GM19240 (cell line): ENCODE results near the gene CREB5.

Source experiments
- DNase-seq: peaks from one replicate; pipeline ENCODE4 v3.0.0; 2011; ENCODE audit warnings: low spot score; ENCODE audit not compliant: insufficient read length

The CREB5 gene

DNA sequence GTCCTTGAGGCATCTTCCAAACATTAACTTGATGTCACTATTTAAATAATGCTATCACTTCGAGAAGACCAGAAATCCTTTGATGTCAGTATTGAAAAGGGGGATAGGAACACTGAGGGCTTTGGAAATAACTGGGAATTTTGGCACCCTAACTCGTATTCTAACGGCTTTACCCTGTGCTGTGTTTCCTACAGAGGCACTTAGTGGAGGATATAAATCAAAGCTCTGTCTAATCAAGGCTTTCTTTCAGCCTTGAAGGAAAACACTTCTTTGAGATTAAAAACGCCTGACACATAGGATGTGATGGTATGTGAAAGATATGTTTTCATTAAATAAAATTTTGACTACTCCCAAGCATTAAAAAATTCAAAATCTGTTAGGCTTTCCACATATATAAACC is 62.3 kb downstream of the CREB5 start:
- DNase-seq: no peak

GRCh38 chr7:28477041-28477442 is 64.7 kb downstream of the CREB5 start:
- DNase-seq: no peak

- DNase-seq: no peak
Observed at GRCh38 chr7:28478656-28479055, 66.3 kb downstream of the CREB5 start.

DNA sequence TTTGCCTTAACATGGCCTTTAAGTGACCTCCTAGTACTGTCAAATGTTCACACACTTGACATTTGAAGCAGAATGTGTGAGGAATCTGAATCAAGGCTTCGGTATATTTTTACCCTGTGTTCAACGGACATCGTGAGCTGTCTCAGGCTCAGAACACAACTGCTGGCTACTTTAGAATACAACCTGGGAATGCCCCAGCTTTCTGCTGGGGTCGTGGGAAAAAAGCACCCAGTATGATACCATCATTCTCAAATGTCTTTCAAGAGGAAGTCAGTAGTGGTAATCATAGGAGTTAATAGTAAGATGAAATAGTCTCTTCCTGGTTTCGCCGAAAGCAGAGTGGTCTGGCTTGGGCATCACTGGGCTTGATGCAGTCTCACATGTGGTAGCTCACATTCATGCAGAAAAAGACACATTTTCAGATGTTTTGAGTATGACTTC is 67.2 kb downstream of the CREB5 start:
- no peak for DNase-seq

GRCh38 chr7:28480595-28480994 is 68.3 kb downstream of the CREB5 start:
- DNase-seq: no peak

GRCh38 chr7:28481091-28481926 is 69.0 kb downstream of the CREB5 start:
- no peak for DNase-seq

DNA sequence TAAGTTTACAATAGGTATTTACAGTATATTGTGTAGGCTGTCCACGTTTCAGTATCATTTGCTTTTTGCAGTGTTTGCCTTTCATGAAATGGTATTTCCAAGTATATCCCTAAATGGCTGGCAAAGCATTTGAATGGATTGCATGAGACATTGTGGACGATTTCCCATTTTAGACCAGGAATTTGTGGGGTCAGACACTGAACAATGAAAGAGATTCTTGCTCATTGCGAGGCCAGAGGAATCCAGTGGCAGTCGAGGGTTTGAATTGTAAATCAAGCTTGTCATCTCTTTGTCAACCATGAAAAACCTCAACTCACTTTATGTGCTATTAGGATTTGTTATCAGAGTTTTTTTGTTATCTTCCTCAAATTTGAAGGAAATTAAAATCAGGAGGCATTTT is 70.8 kb downstream of the CREB5 start:
- no peak for DNase-seq

- DNase-seq: no peak
Observed at GRCh38 chr7:28483908-28484605, 71.7 kb downstream of the CREB5 start.

DNA sequence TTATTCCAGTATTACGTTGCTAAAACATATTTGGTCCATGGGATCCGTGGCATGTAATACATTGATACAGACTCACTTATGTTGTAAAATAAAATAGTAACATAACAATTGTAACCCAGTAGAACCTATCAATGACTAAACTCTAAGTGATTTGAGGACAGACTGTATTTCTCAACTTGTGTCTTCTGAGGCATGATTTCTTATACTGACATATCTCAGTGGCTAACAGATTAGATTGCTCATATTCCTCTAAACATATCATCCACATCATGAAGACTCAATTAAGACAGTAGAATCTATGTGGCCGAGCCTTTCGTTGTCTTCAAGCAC is 72.3 kb downstream of the CREB5 start:
- no peak for DNase-seq

GRCh38 chr7:28487487-28487886 is 75.2 kb downstream of the CREB5 start:
- DNase-seq: no peak

GRCh38 chr7:28488061-28488791 is 75.9 kb downstream of the CREB5 start:
- no peak for DNase-seq

DNA sequence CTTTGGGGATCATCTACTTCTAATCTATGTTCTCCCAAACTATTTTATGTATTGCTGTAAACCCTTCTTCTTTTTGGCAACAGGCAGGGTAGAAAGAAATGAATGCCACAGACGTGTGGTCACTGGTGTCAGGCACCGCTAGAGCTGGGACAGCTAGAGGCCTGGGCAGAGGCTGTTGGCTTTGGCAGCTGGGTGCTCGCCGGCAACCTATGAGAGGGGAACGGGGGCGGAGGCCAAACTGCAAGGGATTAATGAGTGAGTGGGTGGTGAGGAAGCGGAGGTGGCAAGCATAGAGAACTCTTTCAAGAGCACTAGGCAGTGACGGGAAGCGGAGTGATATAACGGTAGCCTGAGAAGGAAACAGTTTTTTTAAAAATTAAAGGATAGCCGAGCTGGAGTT is 78.5 kb downstream of the CREB5 start:
- DNase-seq: no peak

DNA sequence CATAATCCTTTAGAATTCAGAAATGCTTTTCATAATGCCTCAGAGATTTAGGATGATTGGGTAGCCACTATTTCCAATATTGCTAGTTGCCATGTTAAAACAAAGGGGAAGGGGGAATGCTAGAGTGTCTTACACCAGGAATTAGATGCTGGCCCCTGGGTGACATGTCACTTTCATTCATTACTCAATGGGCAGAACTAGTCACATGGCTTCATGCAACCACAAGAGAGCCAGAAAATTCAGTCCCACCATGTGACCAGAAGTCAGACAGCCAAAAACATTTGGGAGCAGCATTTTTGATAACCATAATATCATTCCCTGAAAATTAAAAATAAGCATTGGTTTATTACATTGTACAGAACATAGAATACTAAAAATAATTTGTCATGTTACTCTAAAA is 81.2 kb downstream of the CREB5 start:
- DNase-seq: no peak

DNA sequence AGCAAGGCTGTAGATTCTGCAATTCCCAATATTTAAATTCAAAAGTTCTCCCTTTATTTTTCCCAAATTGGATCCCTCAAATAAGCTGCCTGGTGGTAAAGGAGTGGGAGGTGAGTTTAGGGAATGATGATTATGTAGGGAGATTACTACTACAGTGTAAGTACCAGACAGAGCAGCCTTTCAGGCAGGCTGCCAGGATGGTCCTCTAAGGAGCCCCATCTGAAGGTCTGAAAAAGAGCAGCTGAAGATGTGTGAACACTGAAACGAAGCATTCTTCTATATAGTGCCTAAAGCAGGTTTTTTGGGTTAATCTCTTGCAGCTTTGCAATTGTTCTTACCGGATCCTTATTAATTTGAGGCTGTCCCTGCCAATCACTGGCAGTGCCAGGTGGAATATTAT is 84.7 kb downstream of the CREB5 start:
- DNase-seq: no peak

DNA sequence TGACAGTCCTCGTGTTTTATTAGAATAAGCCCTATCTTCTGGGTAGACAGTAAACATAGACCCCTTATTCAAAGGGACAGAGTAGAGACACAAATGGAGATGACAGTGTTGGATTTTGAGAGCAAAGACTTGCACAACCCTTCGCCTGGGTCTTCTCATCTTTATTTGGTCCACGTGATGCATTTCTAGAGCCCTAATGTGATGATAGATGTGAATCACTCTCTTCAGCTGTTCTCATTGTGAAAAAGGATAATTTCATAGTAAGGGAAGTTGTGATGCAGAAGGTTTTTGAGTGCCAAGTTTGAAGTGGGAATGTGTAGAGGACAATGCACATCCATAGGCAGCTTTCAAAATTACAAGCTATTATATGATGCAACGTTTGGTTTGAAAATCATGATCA is 86.3 kb downstream of the CREB5 start:
- no peak for DNase-seq

- DNase-seq: no peak
Observed at GRCh38 chr7:28500138-28500537, 87.8 kb downstream of the CREB5 start.

GRCh38 chr7:28502408-28502807 is 90.1 kb downstream of the CREB5 start:
- no peak for DNase-seq

GRCh38 chr7:28503396-28503795 is 91.1 kb downstream of the CREB5 start:
- no peak for DNase-seq

- no peak for DNase-seq
Observed at GRCh38 chr7:28505014-28505413, 92.7 kb downstream of the CREB5 start.

- DNase-seq: no peak
Observed at GRCh38 chr7:28505867-28506266, 93.5 kb downstream of the CREB5 start.

- DNase-seq: no peak
Observed at GRCh38 chr7:28507525-28508282, 95.4 kb downstream of the CREB5 start.
